Neural progenitor cell (in vitro differentiated cells): ENCODE data around the gene S1PR5.

Experiments
- CTCF ChIP-seq: fragments of 200-600 bp; sonication (generic); IDR thresholded peaks from 2 replicates; pipeline ENCODE4 v1.5.1; 2017; ENCODE audit warnings: antibody characterized with exemption, mild to moderate bottlenecking
- EZH2 ChIP-seq: fragments of 200-600 bp; sonication (generic); IDR thresholded peaks from 2 replicates; pipeline ENCODE4 v1.6.1; 2017; ENCODE audit warnings: antibody characterized with exemption, mild to moderate bottlenecking, moderate library complexity

GRCh38 chr19:10502524-10503001 lies 14.7 kb downstream of the S1PR5 start:
- no peak for TF ChIP-seq EZH2
- peak; percentile 23 for TF ChIP-seq CTCF
